HG03196 (cell line): ENCODE measurements around the gene GJC2.

Experiments used
- ATAC-seq: cut with Tn5 transposase; IDR thresholded peaks from one replicate; pipeline ENCODE4 v1.9.1; 2021; ENCODE audit not compliant: unreplicated experiment

GJC2 gene

GRCh38 chr1:228112617-228113016, 37.1 kb upstream of the GJC2 start:
- no peak for ATAC-seq

GRCh38 chr1:228114827-228115226, 34.9 kb upstream of the GJC2 start:
- ATAC-seq: no peak

- no peak for ATAC-seq
Observed at GRCh38 chr1:228117335-228117734, 32.4 kb upstream of the GJC2 start.

- ATAC-seq: no peak
Observed at GRCh38 chr1:228118040-228118439, 31.7 kb upstream of the GJC2 start.

GRCh38 chr1:228120351-228120750, 29.4 kb upstream of the GJC2 start:
- ATAC-seq: no peak

- ATAC-seq: no peak
Observed at GRCh38 chr1:228120857-228121489, 28.8 kb upstream of the GJC2 start.

- no peak for ATAC-seq
Observed at GRCh38 chr1:228122921-228123441, 26.7 kb upstream of the GJC2 start.

GRCh38 chr1:228123505-228123904, 26.2 kb upstream of the GJC2 start:
- ATAC-seq: no peak

GRCh38 chr1:228125185-228125584, 24.5 kb upstream of the GJC2 start:
- ATAC-seq: no peak

- ATAC-seq: no peak
Observed at GRCh38 chr1:228131766-228132165, 18.0 kb upstream of the GJC2 start.

GRCh38 chr1:228134591-228134990, 15.1 kb upstream of the GJC2 start:
- ATAC-seq: no peak

- no peak for ATAC-seq
Observed at GRCh38 chr1:228136901-228137300, 12.8 kb upstream of the GJC2 start.

GRCh38 chr1:228139406-228139930, 10.3 kb upstream of the GJC2 start:
- ATAC-seq: no peak

GRCh38 chr1:228139931-228140723, 9.6 kb upstream of the GJC2 start, which contains the start of gene GUK1:
Gene GUK1, plus strand, starts transcription at chr1:228140279. Its CDS starts 24 bp downstream, at chr1:228140303.
- peak; percentile 90 for ATAC-seq

- no peak for ATAC-seq
Observed at GRCh38 chr1:228140724-228141225, 9.0 kb upstream of the GJC2 start.

- no peak for ATAC-seq
Observed at GRCh38 chr1:228141226-228142044, 8.3 kb upstream of the GJC2 start.

GRCh38 chr1:228142155-228142691, 7.5 kb upstream of the GJC2 start:
- ATAC-seq: no peak

GRCh38 chr1:228142701-228143136, 7.0 kb upstream of the GJC2 start:
- no peak for ATAC-seq

- no peak for ATAC-seq
Observed at GRCh38 chr1:228143480-228144192, 6.1 kb upstream of the GJC2 start.
